T47D (cell line): ENCODE results near the gene HTR2B.
"Not testable (repeated sequence)": the region's sequence is repeated elsewhere in the genome, so short reads cannot be mapped to it uniquely, and the experiment has no call there.

Source experiments
- DNase-seq, 2 experiments: peaks; one replicate each; pipeline versions ENCODE4 v3.0.0 to v3.0.0-alpha.2; 2011 to 2012; ENCODE audit warnings: low read depth in 1 of 2, low spot score in 1 of 2
- JUND ChIP-seq: IDR thresholded peaks from 2 replicates; pipeline ENCODE4 v1.6.1; 2012; ENCODE audit warnings: low read depth
- in situ Hi-C: cut with HindIII; loops from 2 replicates; pipeline ENCODE4 v1.10.0; 2016; ENCODE audit warnings: low sequenced_read_pairs, low pct_unique_long_range_greater_than_20kb

Gene HTR2B

DNA sequence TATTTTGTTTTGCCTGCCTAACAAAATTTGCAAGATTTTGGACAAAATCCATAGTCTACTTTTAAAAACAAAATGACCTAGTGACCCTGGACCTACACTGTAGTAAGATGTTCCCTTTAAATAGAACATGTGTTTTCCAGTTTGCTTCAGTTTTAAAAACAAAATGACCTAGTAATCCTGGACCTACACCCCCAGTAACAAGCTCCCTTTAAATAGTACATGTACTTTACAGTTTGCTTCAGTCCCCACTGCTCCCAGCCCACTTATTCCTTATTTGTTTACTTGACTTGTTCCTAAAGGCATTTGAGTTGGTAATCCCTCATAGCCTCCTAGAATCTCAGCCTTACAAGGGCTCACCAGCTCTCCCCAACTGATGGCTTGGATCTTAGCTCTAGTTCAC is 34.5 kb upstream of the HTR2B start:
- in situ Hi-C loops, result no loop called here
- no peak for DNase-seq
- no peak for TF ChIP-seq JUND

DNA sequence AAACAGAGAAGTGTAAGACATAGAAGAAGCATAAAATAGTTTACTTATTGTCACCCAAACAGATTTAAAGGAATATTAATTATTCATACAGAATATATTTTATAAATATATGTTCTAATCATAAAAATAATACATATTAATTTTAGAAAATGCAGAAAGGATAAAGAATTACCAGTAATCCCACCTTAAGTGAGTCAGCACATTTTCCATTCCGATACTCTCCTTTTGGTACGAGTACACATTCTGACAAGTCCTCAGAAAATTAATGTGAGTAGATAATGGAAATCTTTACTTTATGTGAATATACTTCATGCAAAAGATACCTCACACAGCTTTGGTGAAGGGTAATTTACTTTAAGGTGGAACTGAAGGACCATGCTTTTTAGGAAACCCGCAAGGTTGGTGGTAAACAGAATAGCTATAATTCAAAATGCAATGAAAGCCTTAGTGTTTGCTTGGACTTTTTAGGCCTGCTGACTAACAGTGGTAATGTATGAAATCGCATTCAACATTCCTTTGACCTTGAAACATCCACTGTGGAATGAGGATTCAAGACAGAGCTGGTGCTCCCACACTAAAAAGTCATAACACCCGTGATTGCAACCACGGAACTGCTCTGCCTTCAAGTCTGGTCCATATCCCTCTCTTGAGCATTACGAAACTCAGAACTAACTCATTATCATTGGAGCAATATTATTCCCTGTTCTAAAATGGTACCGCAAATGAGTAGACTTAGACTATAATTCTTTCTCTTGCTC is 28.1 kb upstream of the HTR2B start:
- DNase-seq, result no peak
- in situ Hi-C loops, result no loop called here
- TF ChIP-seq JUND, result no peak

DNA sequence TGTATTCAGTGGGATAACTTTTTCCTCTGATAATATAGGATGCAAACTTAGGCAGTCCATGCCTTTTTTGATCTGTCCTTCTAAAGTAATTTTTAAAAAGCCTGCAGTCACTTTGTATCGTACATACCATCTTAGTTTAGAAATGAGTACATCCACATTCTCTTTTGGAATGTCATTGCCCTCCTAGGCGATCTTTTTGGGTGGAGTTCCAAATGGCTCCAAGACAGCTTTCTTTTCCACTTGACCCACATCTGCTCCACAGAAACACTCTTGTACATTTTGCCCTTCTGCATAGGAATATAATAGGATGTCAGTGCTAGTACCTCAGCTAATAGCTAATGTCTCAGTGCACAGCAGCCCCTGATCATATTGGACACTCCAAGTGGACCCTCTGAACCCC is 21.8 kb upstream of the HTR2B start:
- in situ Hi-C loops, result no loop called here
- no peak for DNase-seq
- TF ChIP-seq JUND, result no peak

DNA sequence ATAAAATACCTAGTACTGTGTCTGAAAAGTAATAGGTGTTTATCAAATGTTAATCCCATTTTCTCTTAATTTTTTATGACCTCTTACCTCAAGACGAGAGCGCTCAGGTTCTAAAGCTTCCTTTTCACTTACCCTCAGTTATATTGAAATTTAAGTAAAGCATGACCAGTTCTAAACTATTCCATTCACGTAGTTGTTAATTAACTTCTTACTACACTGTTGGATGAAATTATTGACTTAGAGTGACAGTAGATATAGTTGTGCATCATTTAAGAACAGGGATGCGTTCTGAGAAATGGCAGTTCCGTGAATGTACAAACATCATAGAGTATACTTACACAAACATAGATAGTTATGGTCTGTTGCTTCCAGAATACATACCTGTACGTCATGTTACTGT is 20.1 kb upstream of the HTR2B start:
- no peak for DNase-seq
- TF ChIP-seq JUND, result no peak
- in situ Hi-C loops, result no loop called here

DNA sequence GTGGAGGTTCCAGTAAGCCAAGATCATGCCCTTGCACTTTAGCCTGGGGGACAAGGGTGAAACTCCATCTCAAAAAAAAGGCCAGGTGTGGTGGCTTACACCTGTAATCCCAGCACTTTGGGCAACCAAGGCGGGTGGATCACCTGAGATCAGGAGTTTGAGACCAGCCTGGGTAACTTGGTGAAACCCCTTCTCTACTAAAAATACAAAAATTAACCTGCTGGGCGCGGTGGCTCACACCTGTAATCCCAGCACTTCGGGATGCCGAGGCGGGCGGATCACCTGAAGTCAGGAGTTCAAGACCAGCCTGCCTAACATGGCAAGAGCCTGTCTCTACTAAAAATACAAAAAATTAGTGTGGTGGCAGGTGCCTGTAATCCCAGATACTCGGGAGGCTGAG is 16.0 kb upstream of the HTR2B start:
- DNase-seq, in situ Hi-C loops: not testable (repeated sequence)

DNA sequence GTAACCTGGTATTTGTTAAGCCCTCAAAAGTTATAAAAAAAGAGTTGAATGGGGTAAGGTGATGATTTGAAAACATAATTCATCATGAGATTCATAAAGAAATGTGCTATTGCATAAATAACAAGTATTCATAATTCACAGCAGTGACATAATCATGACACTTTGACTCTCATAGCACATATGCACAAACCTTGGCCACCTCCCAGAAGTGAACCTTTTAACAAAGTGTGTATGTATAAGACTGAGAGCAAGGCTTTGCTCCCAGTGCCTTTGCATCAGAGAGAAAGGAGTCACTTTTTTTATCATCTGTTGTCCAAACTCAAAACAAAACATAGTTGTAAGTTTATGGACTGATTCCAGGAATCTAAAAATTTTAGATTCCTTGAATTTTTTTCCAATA is 15.0 kb upstream of the HTR2B start:
- DNase-seq, result no peak
- in situ Hi-C loops, result no loop called here
- TF ChIP-seq JUND, result no peak

DNA sequence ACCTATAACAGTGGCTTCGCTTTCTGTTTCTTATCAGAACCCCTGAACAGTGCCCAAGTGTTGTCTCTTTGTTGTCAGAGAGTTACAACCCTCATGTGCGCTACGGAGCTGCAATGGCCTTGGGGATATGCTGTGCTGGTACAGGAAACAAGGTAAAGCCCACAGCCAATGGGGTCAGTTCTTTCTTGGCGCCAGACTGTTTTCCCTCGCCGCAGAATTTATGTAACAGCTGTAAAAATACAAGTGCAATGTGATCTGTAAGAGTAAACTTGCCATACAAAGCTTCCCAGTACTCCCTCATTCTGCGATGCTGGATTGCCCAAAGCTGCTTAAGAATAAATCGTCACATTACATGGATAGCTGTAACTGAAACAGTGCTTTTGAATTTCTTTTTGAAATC is 13.9 kb upstream of the HTR2B start:
- in situ Hi-C loops, result no loop called here
- no peak for TF ChIP-seq JUND
- no peak for DNase-seq

DNA sequence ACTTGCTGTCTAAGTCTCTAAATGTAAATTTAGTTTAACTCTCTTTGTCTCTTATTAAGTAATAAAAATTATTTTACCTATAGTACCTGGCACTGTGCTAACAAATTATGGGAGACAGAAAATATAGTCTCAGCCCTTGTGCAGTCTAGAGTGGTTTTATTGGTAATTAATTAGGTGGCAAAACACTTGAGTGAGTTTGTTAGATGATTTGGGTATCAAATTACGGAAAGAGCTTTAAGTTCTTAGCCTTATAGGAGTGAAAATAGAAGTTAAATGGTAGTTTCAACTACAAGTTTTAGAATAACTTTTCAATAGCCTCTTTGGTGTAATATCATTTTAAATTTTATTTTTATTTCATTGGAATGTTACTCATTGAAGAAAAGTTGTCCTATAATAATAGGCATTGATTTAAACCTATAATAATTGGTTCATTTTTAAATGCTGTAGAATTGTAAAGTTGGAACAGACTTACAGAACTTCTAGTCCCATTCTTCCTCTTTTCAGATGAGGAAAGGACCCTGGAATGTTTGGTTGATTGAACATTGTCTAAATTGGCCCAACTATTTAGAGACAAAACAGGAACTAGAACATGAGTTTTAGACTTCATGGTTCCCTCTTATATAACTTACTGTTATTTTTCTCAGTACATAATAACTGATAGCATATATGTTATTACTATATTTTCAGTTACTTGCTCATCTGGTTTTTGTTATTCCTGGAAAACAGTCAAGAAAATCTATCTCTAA is 10.2 kb upstream of the HTR2B start:
- TF ChIP-seq JUND, result no peak
- in situ Hi-C loops, result no loop called here
- no peak for DNase-seq

DNA sequence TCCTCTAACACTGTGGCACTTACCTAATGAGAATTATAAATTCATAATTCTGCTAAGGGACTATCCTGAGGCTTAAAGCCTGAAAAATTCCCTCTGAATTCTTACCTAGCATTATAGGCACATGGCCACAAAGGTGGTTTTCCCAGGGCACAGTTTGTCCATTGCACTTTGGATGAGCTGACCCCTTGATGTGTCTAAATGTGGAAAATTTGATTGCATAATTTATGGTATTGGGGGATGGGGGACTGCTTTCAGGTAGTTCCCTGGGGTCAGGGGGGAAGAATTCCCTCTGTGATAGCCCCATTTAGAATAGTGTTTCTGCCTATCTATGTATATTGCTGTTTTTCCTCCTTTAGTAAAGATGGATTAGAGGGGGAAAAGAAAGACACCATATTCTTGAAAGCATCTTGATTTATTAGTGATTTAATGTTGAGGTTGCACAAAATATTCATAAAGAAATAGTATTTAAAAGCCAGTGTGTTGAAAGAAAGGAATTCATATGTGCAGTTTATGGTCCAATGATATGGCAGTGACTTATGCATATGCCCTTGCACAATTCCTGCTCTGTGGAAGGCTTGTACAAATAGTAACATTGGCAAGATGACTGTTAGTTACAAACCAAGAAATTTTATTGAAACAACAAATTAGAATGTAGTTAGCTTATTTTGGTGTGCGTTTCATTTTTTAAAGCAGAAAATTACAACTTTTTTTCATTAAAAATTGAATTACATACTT is 8.7 kb upstream of the HTR2B start:
- in situ Hi-C loops, result no loop called here
- TF ChIP-seq JUND, result no peak
- DNase-seq, result no peak

DNA sequence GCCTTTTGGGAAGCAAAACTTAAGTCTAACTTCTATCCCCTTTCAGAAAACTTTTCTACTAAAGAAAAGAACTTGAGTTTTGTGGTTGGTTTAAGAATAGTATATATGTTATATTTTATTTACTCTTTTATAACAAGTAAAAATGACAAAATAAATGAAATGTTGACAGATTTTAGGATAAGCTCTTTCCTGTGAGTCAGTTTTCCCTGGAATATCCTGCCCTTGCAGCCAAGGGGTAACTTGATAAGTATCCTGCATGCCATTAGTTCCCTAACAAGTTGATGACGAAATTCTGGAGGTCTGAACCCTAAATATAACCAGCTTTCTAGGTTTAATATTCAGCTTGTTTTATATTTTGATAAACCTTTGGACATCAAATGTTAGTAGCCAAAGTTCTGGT is 7.3 kb upstream of the HTR2B start:
- no peak for TF ChIP-seq JUND
- no peak for DNase-seq
- in situ Hi-C loops, result no loop called here

DNA sequence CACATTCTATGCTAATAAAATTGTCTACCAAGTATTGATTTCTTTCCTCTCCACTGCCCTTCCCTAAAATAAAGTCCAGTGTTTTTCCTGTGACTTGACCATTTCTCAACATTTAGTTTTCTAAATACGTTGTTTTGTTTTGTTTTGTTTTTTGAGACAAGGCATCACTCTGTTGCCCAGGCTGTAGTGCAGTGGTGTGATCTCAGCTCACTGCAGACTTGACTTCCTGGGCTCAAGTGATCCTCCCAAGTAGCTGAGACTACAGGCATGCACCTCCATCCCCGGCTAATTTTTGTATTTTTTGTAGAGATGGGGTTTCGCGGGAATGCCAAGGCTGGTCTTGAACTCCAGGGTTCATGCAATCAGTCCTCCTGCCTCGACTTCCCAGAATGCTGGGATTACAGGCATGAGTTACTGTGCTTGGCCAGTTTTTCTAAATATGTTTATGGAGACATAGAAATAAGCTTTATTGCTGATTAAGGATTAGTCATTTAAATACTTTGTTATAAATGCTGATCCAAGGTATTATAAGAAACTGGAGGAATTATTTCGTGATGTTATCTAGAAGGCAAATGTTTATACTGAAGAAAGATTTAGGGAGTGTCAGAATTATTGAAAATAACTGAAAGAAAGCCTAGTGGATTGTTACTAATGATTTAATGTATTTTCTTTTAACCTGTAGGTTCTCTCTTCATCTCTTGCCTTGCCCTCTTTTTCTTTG is 5.7 kb upstream of the HTR2B start:
- no peak for DNase-seq
- in situ Hi-C loops, result no loop called here
- no peak for TF ChIP-seq JUND

DNA sequence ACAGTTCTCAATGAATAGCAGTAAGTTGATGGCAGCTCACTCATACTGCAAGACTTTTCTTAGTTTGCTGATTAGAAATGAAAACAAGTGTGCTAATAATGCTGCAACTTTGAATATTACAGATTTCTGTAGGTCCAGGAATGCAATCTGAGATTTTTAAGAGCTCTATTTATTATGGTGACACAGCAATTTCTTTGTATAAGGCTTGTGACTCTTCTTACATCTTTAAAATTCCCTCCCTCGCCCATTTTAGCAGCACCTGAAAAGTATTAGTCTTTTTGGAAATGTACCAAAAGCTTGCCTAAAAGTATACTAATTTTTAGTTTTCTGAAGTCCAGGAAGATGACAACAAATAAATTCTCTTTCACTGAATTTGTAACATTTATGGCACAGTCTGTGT is 4.4 kb upstream of the HTR2B start:
- TF ChIP-seq JUND, result no peak
- in situ Hi-C loops, result no loop called here
- no peak for DNase-seq
